ENCODE measurements around the gene CMTR2.

- TF ChIP-seq CTCF (IDR thresholded peaks at IDR 0.05), result no peak
- no peak for TF ChIP-seq POLR2A (IDR thresholded peaks at IDR 0.05)
These were observed 30.8 kb downstream of the CMTR2 start for GRCh38 chr16:71258372-71258771.

Measured in Peyer's patch (tissue), 4 donors.